H9 (cell line): ENCODE data around the gene SEMA6A. TPM values are rescaled to one million over a fixed set of nuclear protein-coding genes. Genes with fewer than 3 reads are reported as not detected.

ENCODE experiments used
- DNase-seq: peaks from one replicate; pipeline ENCODE4 v3.0.0-alpha.2; 2017
- H2AFZ ChIP-seq: one replicate; pipeline ENCODE4 v1.6.1; 2013; ENCODE audit warnings: mild to moderate bottlenecking, low read length, control low read depth, moderate library complexity
- H2AK5ac ChIP-seq: 2 replicates; pipeline ENCODE4 v1.6.1; 2013; ENCODE audit warnings: low read length, control low read depth, mixed read lengths; ENCODE audit not compliant: insufficient read length
- H2BK120ac ChIP-seq: one replicate; pipeline ENCODE4 v1.6.1; 2013; ENCODE audit warnings: low read depth, mild to moderate bottlenecking, low read length, control low read depth, inconsistent platforms; ENCODE audit not compliant: poor library complexity, severe bottlenecking
- H2BK12ac ChIP-seq: 2 replicates; pipeline ENCODE4 v1.6.1; 2013; ENCODE audit warnings: low read length, control low read depth, mixed read lengths, low read depth; ENCODE audit not compliant: insufficient read length
- H2BK15ac ChIP-seq: 2 replicates; pipeline ENCODE4 v1.6.1; 2013; ENCODE audit warnings: low read depth, low read length, control low read depth
- H2BK20ac ChIP-seq: one replicate; pipeline ENCODE4 v1.6.1; 2013; ENCODE audit warnings: low read depth, mild to moderate bottlenecking, low read length, control low read depth, inconsistent platforms; ENCODE audit not compliant: poor library complexity, severe bottlenecking
- H2BK5ac ChIP-seq: 2 replicates; pipeline ENCODE4 v1.6.1; 2013; ENCODE audit warnings: low read length, control low read depth, mixed read lengths; ENCODE audit not compliant: insufficient read length
- H3K14ac ChIP-seq: 2 replicates; pipeline ENCODE4 v1.6.1; 2013; ENCODE audit warnings: low read length, control low read depth; ENCODE audit not compliant: insufficient read depth
- H3K18ac ChIP-seq: 2 replicates; pipeline ENCODE4 v1.6.1; 2013; ENCODE audit warnings: low read depth, mild to moderate bottlenecking, mixed read lengths, low read length, control low read depth; ENCODE audit not compliant: insufficient read length
- H3K23ac ChIP-seq: 2 replicates; pipeline ENCODE4 v1.6.1; 2013; ENCODE audit warnings: low read length, control low read depth, mixed read lengths, low read depth; ENCODE audit not compliant: insufficient read length
- H3K23me2 ChIP-seq: 2 replicates; pipeline ENCODE4 v1.6.1; 2013; ENCODE audit warnings: low read depth, mild to moderate bottlenecking, mixed read lengths, low read length, control low read depth; ENCODE audit not compliant: insufficient read length, poor library complexity, severe bottlenecking
- H3K27ac ChIP-seq: 2 replicates; pipeline ENCODE4 v1.5.1; 2013; ENCODE audit warnings: low read length, control low read depth, mixed read lengths, low read depth; ENCODE audit not compliant: insufficient read length
- H3K27me3 ChIP-seq: 2 replicates; pipeline ENCODE4 v1.6.1; 2013; ENCODE audit warnings: low read length, control low read depth, inconsistent platforms; ENCODE audit not compliant: insufficient read depth
- H3K4ac ChIP-seq: 2 replicates; pipeline ENCODE4 v1.6.1; 2013; ENCODE audit warnings: low read depth, mild to moderate bottlenecking, control low read depth, inconsistent platforms, low read length, moderate library complexity
- H3K4me1 ChIP-seq: 2 replicates; pipeline ENCODE4 v1.6.1; 2013; ENCODE audit warnings: low read length, control low read depth, inconsistent platforms; ENCODE audit not compliant: insufficient read depth
- H3K4me2 ChIP-seq: 2 replicates; pipeline ENCODE4 v1.6.1; 2013; ENCODE audit warnings: low read length, control low read depth, mixed read lengths; ENCODE audit not compliant: insufficient read length, insufficient read depth
- H3K56ac ChIP-seq: 2 replicates; pipeline ENCODE4 v1.6.1; 2013; ENCODE audit warnings: low read depth, mild to moderate bottlenecking, mixed read lengths, low read length, control low read depth; ENCODE audit not compliant: insufficient read length
- H3K79me1 ChIP-seq: 2 replicates; pipeline ENCODE4 v1.6.1; 2013; ENCODE audit warnings: low read depth, mild to moderate bottlenecking, moderate library complexity, low read length, control low read depth, inconsistent platforms; ENCODE audit not compliant: insufficient read depth, poor library complexity, severe bottlenecking
- H3K79me2 ChIP-seq: 2 replicates; pipeline ENCODE4 v1.6.1; 2013; ENCODE audit warnings: low read length, control low read depth, inconsistent platforms; ENCODE audit not compliant: insufficient read depth
- H3K9ac ChIP-seq: 2 replicates; pipeline ENCODE4 v1.6.1; 2013; ENCODE audit warnings: low read length, control low read depth, mixed read lengths; ENCODE audit not compliant: insufficient read length; ENCODE audit errors: extremely low read depth
- H3K9me3 ChIP-seq: one replicate; pipeline ENCODE4 v1.6.1; 2013; ENCODE audit warnings: low read depth, low read length, inconsistent platforms; ENCODE audit not compliant: control insufficient read depth
- H3T11ph ChIP-seq: one replicate; pipeline ENCODE4 v1.6.1; 2013; ENCODE audit warnings: mild to moderate bottlenecking, low read length, control low read depth, inconsistent platforms
- H4K20me1 ChIP-seq: one replicate; pipeline ENCODE4 v1.6.1; 2013; ENCODE audit not compliant: control insufficient read depth, insufficient read length, insufficient read depth
- H4K5ac ChIP-seq: 2 replicates; pipeline ENCODE4 v1.6.1; 2013; ENCODE audit warnings: low read depth, mild to moderate bottlenecking, mixed read lengths, low read length, control low read depth; ENCODE audit not compliant: insufficient read length
- H4K8ac ChIP-seq: replicated peaks from 2 replicates; pipeline ENCODE4 v1.6.1; 2013; ENCODE audit warnings: low read length, control low read depth, mixed read lengths, low read depth; ENCODE audit not compliant: insufficient read length
- H4K91ac ChIP-seq: 2 replicates; pipeline ENCODE4 v1.6.1; 2013; ENCODE audit warnings: low read depth, mild to moderate bottlenecking, moderate library complexity, mixed read lengths, low read length, control low read depth; ENCODE audit not compliant: insufficient read length
- H3K27ac Mint-ChIP-seq, 3 experiments: 2 replicates in 2 of 3; 3 replicates in 1 of 3; pipeline ENCODE4 v1.8.0; 2020 to 2021; ENCODE audit warnings: mixed read lengths in 3 of 3, mild to moderate bottlenecking in 1 of 3, moderate library complexity in 1 of 3
- H3K27me3 Mint-ChIP-seq: 2 replicates; pipeline ENCODE4 v1.8.0; 2021; ENCODE audit warnings: low read depth, mild to moderate bottlenecking, moderate library complexity, mixed read lengths
- H3K36me3 Mint-ChIP-seq, 3 experiments: 2 replicates in 2 of 3; 3 replicates in 1 of 3; pipeline ENCODE4 v1.8.0; 2020 to 2021; ENCODE audit warnings: low read depth in 3 of 3, mixed read lengths in 3 of 3; ENCODE audit not compliant: insufficient read depth in 1 of 3
- H3K4me1 Mint-ChIP-seq, 2 experiments: 2 replicates each; pipeline ENCODE4 v1.8.0; 2020; ENCODE audit warnings: mixed read lengths in 2 of 2
- H3K4me3 Mint-ChIP-seq, 2 experiments: 2 replicates in 1 of 2; 3 replicates in 1 of 2; pipeline ENCODE4 v1.8.0; 2020 to 2021; ENCODE audit warnings: mild to moderate bottlenecking in 2 of 2, mixed read lengths in 2 of 2, moderate library complexity in 1 of 2
- H3K9me3 Mint-ChIP-seq, 2 experiments: 2 replicates in 1 of 2; 3 replicates in 1 of 2; pipeline ENCODE4 v1.8.0; 2020; ENCODE audit warnings: mild to moderate bottlenecking in 2 of 2, mixed read lengths in 2 of 2, moderate library complexity in 1 of 2
- WGBS: extraction: QIAGEN DNeasy Blood & Tissue Kit; methylation state at CpG from one replicate; pipeline ENCODE4 v1.1.7; 2013; ENCODE audit warnings: missing lambda C conversion rate, low lambda C conversion rate, mixed read lengths; ENCODE audit not compliant: insufficient read length; ENCODE audit errors: extremely low coverage; 5-methylcytosine and 5-hydroxymethylcytosine counted together
- total RNA-seq: library from RNA; stranded (reverse); gene quantifications from 2 replicates; pipeline ENCODE4 v1.2.1, GENCODE V29; 2021
- TF ChIP-seq, protein P1 (sequence below): fragments of 200-600 bp; sonication (generic); conservative IDR thresholded peaks from 3 replicates; pipeline ENCODE4 v1.8.0; 2021; ENCODE audit warnings: antibody characterized with exemption, mild to moderate bottlenecking

SEMA6A gene
- total RNA-seq, 1 experiment from 2014 or later, result 354 TPM

DNA sequence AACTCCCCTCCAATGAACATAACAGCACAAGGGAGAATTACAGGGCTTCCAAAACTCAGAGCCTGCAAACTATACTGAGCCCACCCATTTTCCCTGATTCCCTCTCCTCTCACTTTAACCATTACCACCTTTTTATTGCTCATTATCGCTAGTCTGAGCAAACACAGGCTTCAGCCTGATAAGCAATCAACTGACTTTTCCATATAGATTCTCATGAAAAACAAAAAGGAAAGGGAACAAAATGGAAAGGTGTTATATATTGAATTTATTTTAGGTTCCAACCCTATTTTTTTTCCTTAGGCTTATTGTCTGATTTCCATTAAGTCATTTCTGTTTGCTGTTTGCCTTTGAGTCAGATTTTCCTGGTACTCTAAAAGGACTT, 27.9 kb downstream of the SEMA6A start:
- Histone ChIP-seq H3K27me3 (no peaks in the 10 kb centered on the region), H3T11ph (no peak overlapping the region), H3K9ac (no peak overlapping the region), H2BK15ac (no peak overlapping the region), H3K56ac (no peak overlapping the region), H4K8ac (no peak overlapping the region), H3K4me2 (no peak overlapping the region), H4K5ac (no peak overlapping the region), H2AK5ac (no peak overlapping the region), H3K23me2 (no peaks in the 10 kb centered on the region), H2BK5ac (no peak overlapping the region), H3K23ac (no peak overlapping the region), H3K4me1 (peaks cover 13% of the 10 kb centered on the region), H4K91ac (no peak overlapping the region), H2BK120ac (no peak overlapping the region), H3K18ac (no peak overlapping the region), H2BK12ac (no peak overlapping the region), H3K4ac (no peak overlapping the region), H4K20me1 (no peaks in the 10 kb centered on the region), H3K14ac (no peak overlapping the region), H2BK20ac (no peak overlapping the region), H3K27ac (no peak overlapping the region), H2AFZ (no peak overlapping the region), H3K79me2 (peaks cover 94% of the 10 kb centered on the region), H3K9me3 (no peaks in the 10 kb centered on the region), H3K79me1 (peaks cover 4% of the 10 kb centered on the region)
- peaks cover 11 to 15% of the 10 kb centered on the region in 2 experiments; a peak in 4 of 5 replicates for H3K9me3 Mint-ChIP-seq
- TF ChIP-seq, protein P1, sequence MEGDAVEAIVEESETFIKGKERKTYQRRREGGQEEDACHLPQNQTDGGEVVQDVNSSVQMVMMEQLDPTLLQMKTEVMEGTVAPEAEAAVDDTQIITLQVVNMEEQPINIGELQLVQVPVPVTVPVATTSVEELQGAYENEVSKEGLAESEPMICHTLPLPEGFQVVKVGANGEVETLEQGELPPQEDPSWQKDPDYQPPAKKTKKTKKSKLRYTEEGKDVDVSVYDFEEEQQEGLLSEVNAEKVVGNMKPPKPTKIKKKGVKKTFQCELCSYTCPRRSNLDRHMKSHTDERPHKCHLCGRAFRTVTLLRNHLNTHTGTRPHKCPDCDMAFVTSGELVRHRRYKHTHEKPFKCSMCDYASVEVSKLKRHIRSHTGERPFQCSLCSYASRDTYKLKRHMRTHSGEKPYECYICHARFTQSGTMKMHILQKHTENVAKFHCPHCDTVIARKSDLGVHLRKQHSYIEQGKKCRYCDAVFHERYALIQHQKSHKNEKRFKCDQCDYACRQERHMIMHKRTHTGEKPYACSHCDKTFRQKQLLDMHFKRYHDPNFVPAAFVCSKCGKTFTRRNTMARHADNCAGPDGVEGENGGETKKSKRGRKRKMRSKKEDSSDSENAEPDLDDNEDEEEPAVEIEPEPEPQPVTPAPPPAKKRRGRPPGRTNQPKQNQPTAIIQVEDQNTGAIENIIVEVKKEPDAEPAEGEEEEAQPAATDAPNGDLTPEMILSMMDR, result no peak
- peaks cover 29 to 53% of the 10 kb centered on the region in 2 experiments for H3K4me1 Mint-ChIP-seq
- H3K27ac Mint-ChIP-seq, result 0 out of 7 replicates have a peak overlapping the region, but pooled peaks of 1 of the 3 experiments have one; percentile 16
- H3K4me3 Mint-ChIP-seq, result no peak overlapping the region
- no CpG with 5 or more reads among the region's 1 CpG for WGBS
- no peaks in the 10 kb centered on the region for H3K27me3 Mint-ChIP-seq
- peaks cover 36 to 47% (median 42%) of the 10 kb centered on the region in 3 experiments for H3K36me3 Mint-ChIP-seq
- no peak for DNase-seq
